Left forelimb (tissue), 1 donor: Measurements from ENCODE around the gene S100A5.

Experiments
- DNase-seq: peaks from one replicate; pipeline ENCODE4 v3.0.0-alpha.2; 2018; ENCODE audit warnings: low spot score

S100A5 gene

GRCh38 chr1:153507926-153508583 is 32.7 kb downstream of the S100A5 start:
- DNase-seq = no peak

DNA sequence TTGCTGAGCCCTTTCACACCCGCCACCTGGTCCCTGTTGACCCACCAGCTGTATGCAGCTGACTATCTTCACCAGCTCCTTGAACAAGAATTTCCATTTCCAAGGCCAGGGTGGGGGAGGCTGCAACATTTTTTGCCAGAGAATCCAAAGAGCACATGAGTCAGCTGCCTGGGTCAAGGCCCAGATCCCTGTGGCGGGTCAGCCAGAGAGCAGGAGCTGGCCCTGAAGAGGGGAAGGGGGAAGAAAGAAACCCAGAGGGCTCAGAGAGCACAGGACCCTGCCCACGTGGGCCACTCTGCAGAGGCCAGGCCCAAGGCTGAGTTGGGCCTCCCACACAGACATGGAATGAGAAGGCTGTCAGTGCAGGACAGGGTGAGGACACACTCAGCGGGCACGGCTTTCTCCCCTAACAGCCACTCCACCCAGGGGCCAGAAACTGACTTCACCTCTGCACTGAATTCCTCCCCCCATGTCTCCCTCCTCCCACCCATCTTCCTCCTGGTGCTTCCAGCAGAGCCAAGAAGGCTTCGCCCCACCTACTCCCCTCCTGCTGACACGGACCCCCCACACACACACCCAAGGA is 33.8 kb downstream of the S100A5 start:
- peak; percentile 86 for DNase-seq

DNA sequence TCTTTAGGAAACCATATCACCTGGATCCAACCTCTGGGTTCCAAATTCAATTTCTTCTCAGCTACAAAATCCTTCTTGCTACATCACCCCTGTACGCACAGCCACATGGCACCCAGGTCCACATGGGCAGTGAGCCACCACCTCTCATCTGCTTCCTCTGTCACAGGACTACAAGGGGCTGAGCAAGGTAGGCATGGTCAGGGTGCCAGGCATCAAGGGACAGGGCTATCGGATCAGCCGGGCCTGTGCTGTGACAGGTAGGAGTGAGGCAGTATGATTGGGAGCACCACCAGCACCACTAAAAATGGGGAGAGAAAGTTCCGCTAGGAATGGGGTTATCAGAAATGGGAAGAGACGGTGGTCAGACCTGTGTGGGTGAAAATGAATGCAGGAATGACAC is 34.3 kb downstream of the S100A5 start:
- DNase-seq = no peak

DNA sequence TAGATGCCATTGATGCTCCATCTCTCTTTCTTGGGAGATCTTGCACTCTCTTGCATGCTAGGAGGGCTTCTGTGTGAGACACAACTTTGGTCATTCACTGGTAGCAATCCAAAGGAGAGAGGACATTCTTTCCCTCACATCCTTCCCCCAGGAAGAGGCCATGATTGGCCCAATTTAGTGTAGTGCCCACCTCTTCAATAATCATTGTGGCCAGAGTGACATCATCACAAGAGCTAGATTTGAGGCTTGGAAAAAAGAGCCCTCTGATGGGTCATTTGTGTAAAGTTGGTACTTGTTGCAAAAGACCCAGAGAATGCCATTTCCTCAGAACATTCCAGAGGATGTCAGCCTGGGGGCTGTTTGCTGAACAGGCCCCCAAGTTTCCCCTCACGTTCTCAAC is 35.2 kb downstream of the S100A5 start:
- no peak for DNase-seq

GRCh38 chr1:153503766-153504165 is 37.0 kb downstream of the S100A5 start:
- DNase-seq = no peak

DNA sequence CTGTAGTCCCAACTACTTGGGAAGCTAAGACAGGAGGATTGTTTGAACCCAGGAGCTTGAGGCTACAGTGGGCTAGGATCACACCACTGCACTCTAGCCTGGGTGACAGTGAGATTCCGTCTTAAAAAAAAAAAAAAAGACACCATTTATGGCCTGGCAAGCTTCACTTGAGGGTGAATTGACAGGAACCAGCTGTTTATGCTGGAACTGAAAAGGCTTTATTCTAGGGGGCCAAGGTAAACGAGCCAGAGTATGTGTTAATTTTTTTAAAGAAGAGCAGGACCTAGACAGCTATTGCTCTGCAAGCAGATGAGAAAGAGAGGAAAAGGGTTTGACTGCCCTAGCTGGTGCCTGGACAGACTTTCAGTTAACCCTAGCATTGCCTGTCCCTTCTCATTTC is 42.0 kb downstream of the S100A5 start:
- no peak for DNase-seq

DNA sequence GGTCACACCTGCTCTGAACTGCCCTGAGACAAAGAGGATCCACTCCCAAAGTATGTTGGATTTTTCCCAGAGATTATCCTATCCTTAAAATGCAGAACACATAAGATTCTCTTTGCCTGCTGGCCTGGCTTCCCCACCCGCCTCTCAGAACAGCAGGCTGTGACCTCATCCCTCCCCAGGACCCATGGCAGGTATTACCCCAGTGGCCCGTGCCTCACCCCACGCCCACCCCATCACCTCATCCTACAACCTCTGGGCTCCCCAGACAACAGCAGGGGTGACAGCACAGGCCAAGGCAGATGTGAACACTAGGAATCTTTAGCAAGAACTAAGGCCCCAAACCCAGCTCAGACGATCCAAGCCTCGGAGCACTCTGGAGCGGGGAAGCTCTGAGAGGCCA is 45.2 kb downstream of the S100A5 start:
- no peak for DNase-seq

GRCh38 chr1:153494976-153495535 is 45.7 kb downstream of the S100A5 start:
- peak; percentile 83 for DNase-seq

DNA sequence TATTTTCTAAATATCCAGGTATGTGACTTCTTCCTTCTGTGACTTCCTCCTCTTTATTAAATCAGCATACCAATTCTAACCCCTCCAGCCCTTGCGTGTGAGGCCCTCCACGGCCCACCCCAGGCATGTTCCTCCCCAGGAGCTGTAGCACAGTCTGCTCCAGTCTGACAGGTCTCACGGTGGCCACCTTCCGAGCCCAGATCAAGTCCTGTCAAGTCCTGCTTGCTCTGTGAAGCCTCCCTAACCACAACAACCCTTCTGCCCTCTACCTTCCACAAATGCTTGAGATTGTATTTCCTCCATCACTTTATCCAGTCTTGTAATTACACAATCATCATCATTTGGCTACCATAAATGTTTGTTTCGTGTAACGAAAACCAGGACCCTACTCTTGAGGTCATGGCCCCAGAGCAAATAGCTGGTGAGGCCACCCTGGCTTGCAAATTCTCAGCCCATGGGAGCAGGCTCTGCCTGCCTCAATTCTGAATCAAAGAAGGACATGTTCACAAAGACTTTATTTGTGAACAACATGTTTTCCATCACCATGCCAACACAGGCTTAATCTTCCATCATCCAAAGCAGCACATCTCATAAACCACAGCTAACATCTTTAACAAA is 47.3 kb downstream of the S100A5 start:
- DNase-seq = peak; percentile 45

GRCh38 chr1:153490272-153491051 is 50.3 kb downstream of the S100A5 start:
- DNase-seq = peak; percentile 73

DNA sequence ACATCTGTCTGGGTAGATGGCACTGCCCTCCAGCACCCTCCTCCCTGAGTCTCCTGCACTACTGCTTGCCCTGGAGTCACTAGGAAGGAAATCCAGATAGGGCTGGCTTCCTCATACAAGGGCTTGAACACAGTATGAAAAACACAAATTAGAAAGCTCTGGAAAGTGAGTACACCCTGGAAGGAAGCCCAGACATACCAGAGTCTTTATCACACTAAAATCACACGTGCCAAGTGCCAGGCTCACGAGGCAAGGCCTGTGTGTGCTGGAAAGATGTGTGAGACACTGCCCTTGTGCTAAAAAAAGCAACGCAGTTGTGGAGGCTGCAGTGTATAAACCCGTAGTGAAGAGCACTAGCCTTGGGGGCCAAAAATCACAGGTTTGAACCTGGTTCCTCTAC is 52.0 kb downstream of the S100A5 start:
- peak; percentile 47 for DNase-seq

DNA sequence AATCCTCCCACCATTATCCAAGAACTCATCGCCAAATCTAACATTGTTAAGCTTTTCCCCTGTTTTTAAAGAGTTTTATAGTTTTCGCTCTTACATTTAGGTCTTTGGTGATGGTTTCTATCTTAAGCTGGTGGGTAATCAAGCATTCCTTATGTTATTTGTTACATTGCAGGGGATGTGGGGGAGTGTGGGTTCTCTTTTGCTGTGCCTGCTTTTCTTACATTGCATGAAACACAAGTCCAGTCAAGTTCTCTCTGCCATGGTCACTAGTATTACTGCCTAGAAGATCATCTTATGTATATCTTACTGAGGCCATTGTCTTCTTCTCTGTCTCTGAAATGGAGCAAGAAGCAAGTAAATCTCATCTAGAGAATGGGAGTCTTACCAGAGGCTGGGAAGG is 53.0 kb downstream of the S100A5 start:
- peak; percentile 5 for DNase-seq
